Measurements from ENCODE around the gene FARP1. TPM values are rescaled to one million over a fixed set of nuclear protein-coding genes. Genes with fewer than 3 reads are reported as not detected.
A peak's percentile ranks its signal among the peaks of the same experiment; 100 is the strongest.

FARP1 gene
- total and polyA plus RNA-seq, 2 of the 13 experiments (the other 11 are each of a cell fraction or from before 2014, with no cell fraction given), result 70.6 to 126 TPM

DNA sequence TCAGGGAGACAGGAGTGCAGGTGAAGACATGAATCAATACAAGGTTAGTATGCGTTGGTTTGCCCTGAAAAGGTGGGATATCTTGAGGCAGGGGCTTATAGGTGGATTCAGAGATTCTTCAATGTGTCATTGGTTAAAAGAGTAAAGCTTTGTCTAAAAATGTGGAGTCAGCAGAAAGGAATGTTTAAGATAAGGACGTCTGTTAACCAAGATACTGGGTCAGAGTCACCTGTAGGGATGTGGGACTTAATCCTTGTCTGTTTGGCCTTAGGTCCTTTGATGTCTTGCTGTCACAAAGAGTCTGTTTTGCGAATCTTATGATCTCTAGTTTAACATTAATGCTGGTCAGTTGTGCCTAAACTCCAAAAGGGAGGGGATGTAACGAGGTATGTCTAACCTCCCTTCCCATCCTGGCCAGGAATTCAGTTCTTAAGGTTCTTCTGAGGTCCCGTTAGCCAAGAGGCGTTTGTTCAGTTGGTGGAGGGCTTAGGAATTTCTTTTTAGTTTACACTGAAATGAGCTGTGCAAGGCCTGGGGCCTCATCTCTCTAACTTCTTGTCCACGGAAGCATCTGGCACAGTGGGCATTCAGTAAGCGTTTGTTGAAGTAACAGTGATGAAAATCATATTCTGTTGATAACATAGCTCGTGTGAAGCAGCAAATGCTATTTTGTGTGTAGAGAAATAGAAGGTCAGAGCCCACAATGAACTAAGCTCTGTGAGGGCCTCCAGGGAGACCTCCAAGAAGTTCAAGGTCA, 130.4 kb downstream of the FARP1 start (continued):
- TF ChIP-seq ZBTB34 (CRISPR knock-in tag; IDR thresholded peaks at IDR 0.05), result no peak; the same call in 1 of the 2 replicates
- TF ChIP-seq, protein P1, sequence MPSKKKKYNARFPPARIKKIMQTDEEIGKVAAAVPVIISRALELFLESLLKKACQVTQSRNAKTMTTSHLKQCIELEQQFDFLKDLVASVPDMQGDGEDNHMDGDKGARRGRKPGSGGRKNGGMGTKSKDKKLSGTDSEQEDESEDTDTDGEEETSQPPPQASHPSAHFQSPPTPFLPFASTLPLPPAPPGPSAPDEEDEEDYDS (CRISPR knock-in tag; IDR thresholded peaks at IDR 0.05), result no peak; the same call in 1 of the 2 replicates
- no peak for TF ChIP-seq DNMT1 (CRISPR knock-in tag; IDR thresholded peaks at IDR 0.05)
- no peak for TF ChIP-seq ZNF232 (CRISPR knock-in tag; IDR thresholded peaks at IDR 0.05; ENCODE audit: borderline replicate concordance)
- no peak for TF ChIP-seq PAX8 (CRISPR knock-in tag; IDR thresholded peaks at IDR 0.05; ENCODE audit: borderline replicate concordance)
- TF ChIP-seq ZFP37 (CRISPR knock-in tag; IDR thresholded peaks at IDR 0.05; ENCODE audit: borderline replicate concordance), result no peak
- no peak for TF ChIP-seq BORCS8-MEF2B (CRISPR knock-in tag; IDR thresholded peaks at IDR 0.05)
- TF ChIP-seq, protein P2, sequence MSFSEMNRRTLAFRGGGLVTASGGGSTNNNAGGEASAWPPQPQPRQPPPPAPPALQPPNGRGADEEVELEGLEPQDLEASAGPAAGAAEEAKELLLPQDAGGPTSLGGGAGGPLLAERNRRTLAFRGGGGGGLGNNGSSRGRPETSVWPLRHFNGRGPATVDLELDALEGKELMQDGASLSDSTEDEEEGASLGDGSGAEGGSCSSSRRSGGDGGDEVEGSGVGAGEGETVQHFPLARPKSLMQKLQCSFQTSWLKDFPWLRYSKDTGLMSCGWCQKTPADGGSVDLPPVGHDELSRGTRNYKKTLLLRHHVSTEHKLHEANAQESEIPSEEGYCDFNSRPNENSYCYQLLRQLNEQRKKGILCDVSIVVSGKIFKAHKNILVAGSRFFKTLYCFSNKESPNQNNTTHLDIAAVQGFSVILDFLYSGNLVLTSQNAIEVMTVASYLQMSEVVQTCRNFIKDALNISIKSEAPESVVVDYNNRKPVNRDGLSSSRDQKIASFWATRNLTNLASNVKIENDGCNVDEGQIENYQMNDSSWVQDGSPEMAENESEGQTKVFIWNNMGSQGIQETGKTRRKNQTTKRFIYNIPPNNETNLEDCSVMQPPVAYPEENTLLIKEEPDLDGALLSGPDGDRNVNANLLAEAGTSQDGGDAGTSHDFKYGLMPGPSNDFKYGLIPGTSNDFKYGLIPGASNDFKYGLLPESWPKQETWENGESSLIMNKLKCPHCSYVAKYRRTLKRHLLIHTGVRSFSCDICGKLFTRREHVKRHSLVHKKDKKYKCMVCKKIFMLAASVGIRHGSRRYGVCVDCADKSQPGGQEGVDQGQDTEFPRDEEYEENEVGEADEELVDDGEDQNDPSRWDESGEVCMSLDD (CRISPR knock-in tag; IDR thresholded peaks at IDR 0.05; ENCODE audit: borderline replicate concordance), result no peak
- TF ChIP-seq KLF16 (CRISPR knock-in tag; IDR thresholded peaks at IDR 0.05), result 0 out of 4 replicates have a peak, but pooled peaks of 1 of the 2 experiments have one; percentile 30
- no peak for TF ChIP-seq HNRNPL (IDR thresholded peaks at IDR 0.05; ENCODE audit: low read depth, low read length)
- TF ChIP-seq, protein P3, sequence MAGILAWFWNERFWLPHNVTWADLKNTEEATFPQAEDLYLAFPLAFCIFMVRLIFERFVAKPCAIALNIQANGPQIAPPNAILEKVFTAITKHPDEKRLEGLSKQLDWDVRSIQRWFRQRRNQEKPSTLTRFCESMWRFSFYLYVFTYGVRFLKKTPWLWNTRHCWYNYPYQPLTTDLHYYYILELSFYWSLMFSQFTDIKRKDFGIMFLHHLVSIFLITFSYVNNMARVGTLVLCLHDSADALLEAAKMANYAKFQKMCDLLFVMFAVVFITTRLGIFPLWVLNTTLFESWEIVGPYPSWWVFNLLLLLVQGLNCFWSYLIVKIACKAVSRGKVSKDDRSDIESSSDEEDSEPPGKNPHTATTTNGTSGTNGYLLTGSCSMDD (CRISPR knock-in tag; IDR thresholded peaks at IDR 0.05), result no peak
- TF ChIP-seq PCBP2 (optimal IDR thresholded peaks at IDR 0.05; ENCODE audit: low read depth, low read length, poor library complexity, severe bottlenecking), result no peak
- TF ChIP-seq SMARCE1 (IDR thresholded peaks at IDR 0.05; ENCODE audit: borderline replicate concordance), result no peak
- TF ChIP-seq, protein P4, sequence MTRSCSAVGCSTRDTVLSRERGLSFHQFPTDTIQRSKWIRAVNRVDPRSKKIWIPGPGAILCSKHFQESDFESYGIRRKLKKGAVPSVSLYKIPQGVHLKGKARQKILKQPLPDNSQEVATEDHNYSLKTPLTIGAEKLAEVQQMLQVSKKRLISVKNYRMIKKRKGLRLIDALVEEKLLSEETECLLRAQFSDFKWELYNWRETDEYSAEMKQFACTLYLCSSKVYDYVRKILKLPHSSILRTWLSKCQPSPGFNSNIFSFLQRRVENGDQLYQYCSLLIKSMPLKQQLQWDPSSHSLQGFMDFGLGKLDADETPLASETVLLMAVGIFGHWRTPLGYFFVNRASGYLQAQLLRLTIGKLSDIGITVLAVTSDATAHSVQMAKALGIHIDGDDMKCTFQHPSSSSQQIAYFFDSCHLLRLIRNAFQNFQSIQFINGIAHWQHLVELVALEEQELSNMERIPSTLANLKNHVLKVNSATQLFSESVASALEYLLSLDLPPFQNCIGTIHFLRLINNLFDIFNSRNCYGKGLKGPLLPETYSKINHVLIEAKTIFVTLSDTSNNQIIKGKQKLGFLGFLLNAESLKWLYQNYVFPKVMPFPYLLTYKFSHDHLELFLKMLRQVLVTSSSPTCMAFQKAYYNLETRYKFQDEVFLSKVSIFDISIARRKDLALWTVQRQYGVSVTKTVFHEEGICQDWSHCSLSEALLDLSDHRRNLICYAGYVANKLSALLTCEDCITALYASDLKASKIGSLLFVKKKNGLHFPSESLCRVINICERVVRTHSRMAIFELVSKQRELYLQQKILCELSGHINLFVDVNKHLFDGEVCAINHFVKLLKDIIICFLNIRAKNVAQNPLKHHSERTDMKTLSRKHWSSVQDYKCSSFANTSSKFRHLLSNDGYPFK (CRISPR knock-in tag; IDR thresholded peaks at IDR 0.05; ENCODE audit: borderline replicate concordance), result no peak
- TF ChIP-seq SRY (CRISPR knock-in tag; IDR thresholded peaks at IDR 0.05), result no peak
- TF ChIP-seq ZNF670 (CRISPR knock-in tag; IDR thresholded peaks at IDR 0.05; ENCODE audit: borderline replicate concordance), result no peak
- TF ChIP-seq ZNF747 (CRISPR knock-in tag; IDR thresholded peaks at IDR 0.05; ENCODE audit: borderline replicate concordance), result no peak
- no peak for TF ChIP-seq PHF21A (CRISPR knock-in tag; IDR thresholded peaks at IDR 0.05)
- TF ChIP-seq ZBTB42 (CRISPR knock-in tag; IDR thresholded peaks at IDR 0.05), result no peak
- no peak for TF ChIP-seq ELF1 (CRISPR knock-in tag; IDR thresholded peaks at IDR 0.05)
- no peak for TF ChIP-seq ZNF777 (CRISPR knock-in tag; IDR thresholded peaks at IDR 0.05)

All from HepG2 (cell line).